HG03558 (cell line): ENCODE measurements around the gene ARL2.
A peak's percentile ranks its signal among the peaks of the same experiment; 100 is the strongest.
"Not testable (repeated sequence)": the region's sequence is repeated elsewhere in the genome, so short reads cannot be mapped to it uniquely, and the experiment has no call there.

Source experiments
- ATAC-seq: cut with Tn5 transposase; IDR thresholded peaks from one replicate; pipeline ENCODE4 v1.9.1; 2021; ENCODE audit warnings: moderate number of reproducible peaks; ENCODE audit not compliant: unreplicated experiment; ENCODE audit errors: extremely low read depth

Gene ARL2

GRCh38 chr11:65003282-65003681 lies 10.7 kb upstream of the ARL2 start:
- ATAC-seq, result no peak

- ATAC-seq, result not testable (repeated sequence)
Observed at GRCh38 chr11:65003968-65004367, 10.0 kb upstream of the ARL2 start.

GRCh38 chr11:65008016-65008415 lies 5.9 kb upstream of the ARL2 start:
- ATAC-seq, result no peak

- ATAC-seq, result no peak
Observed at GRCh38 chr11:65008873-65009272, 5.1 kb upstream of the ARL2 start.

GRCh38 chr11:65013130-65013887 lies 651 bp upstream of the ARL2 start:
- ATAC-seq, result no peak

- ATAC-seq, result no peak
Observed at GRCh38 chr11:65014726-65015227, 817 bp downstream of the ARL2 start.

- no peak for ATAC-seq
Observed at GRCh38 chr11:65016705-65017104, 2.7 kb downstream of the ARL2 start.

DNA sequence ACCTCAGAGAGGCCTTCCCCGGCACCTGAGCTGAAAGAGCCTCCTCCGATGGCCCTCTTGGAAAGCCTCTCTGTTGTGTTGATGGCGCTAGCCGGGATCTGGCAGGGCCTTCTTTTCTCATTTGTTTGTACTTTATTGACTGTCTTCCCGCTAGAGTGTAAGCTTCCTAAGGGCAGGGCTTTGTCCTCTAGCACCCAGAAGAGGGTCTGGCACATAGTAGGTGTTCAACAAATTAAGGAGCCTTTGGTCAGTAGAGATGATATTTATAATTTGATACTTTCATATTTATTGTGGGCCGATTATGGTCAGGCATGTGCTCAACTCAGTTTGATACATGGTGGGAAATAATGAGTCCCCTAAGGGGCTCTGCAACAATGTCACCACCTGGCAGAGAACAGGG lies 4.0 kb downstream of the ARL2 start:
- ATAC-seq, result no peak

DNA sequence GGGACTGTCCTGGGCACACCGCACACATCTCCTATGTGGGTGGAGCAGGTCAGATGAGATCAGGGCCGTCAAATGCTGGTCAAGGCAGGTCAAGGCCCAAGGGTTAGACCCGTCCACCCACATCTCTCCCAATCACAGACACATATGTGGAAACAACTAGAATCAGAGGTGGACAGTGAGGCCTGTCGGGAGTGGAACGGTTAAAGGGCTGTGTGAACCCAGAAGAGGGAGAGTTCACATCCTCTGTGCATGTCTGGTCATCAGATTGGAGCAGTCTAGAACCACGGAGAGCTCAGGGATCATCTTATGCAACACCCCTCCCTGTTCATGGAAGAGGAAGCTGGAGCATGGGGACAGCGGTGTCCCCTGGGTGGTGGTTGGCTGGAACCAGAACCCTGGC lies 5.9 kb downstream of the ARL2 start:
- no peak for ATAC-seq

DNA sequence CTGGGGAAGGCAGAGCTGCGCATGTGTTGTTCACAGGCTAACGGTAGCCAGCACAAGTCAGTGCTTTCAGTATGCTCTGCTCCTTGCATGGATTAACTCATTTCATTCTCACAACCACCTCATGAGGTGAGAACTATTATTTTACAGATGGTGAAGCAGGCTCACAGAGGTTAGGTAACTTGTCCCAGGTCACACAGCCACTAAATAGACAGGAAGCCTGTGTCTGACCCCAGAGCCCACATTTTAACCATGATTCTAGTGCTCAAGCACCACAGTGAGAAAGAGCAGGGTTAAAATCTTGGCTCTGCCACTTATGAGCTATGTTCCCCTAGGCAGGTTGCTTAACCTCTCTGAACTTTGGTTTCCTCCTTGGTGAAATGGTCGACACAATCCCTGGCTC lies 7.0 kb downstream of the ARL2 start:
- ATAC-seq, result no peak

DNA sequence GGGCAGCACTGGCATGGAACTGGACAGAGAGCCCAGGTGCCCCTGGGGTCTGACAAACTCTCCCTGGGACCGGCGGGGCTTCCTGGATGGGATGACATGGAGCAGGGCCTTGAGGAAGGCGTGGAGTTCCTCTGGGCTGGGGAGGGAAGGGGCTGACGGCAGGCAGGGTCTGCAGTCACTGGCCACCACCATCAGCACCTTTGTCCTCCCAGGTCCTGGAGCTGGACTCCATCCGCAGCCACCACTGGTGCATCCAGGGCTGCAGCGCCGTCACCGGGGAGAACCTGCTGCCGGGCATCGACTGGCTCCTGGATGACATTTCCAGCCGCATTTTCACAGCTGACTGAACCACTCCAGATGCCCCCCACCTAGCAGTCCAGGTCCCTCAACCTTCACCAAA lies 7.5 kb downstream of the ARL2 start:
- ATAC-seq, result no peak

- not testable (repeated sequence) for ATAC-seq
Observed at GRCh38 chr11:65023502-65023901, 9.5 kb downstream of the ARL2 start.

DNA sequence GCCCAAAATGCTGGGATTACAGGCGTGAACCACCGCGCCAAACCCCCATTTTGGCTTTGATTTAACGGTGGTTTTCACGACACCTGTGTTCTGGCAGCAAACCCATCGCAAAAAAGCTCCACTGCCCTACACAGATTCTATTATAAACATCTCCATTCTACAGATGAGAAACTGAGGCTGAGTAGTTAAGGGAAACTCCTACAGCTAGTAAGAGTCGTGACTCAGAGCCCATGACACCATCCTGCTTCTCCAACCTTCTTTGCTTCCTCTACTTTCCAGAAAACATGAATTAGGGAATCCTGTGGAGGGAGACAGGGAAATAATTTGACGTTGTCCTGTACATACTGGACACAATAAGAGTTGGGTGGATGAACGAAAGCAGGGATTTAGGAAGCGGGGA lies 12.8 kb downstream of the ARL2 start:
- ATAC-seq, result no peak

- ATAC-seq, result peak; percentile 70
Observed at GRCh38 chr11:65027213-65028067, 13.5 kb downstream of the ARL2 start, which contains the start of gene SNX15. SNX15 (plus strand) TSS chr11:65027439; CDS start chr11:65027538, 99 bp downstream.

- no peak for ATAC-seq
Observed at GRCh38 chr11:65032216-65032615, 18.3 kb downstream of the ARL2 start.

- no peak for ATAC-seq
Observed at GRCh38 chr11:65034423-65034822, 20.5 kb downstream of the ARL2 start.

DNA sequence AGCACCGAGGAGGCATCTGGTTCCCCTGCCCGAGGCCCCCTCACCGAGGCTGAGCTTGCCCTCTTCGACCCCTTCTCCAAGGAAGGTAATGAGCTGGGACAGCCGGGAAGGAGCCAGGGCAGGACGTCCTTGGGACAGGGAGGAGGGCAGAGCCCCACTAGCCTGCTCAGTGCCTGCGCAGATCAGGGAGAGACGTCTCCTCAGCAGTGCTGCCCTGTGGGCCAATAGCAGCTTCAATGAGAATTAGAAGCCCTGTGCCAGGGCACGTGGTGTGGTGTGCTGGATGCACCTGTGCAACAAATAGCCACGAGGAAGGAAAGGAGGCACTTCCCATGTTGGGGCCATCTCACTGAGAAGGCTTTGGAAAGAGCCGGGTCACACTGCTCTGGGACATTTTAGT lies 21.6 kb downstream of the ARL2 start:
- ATAC-seq, result no peak

DNA sequence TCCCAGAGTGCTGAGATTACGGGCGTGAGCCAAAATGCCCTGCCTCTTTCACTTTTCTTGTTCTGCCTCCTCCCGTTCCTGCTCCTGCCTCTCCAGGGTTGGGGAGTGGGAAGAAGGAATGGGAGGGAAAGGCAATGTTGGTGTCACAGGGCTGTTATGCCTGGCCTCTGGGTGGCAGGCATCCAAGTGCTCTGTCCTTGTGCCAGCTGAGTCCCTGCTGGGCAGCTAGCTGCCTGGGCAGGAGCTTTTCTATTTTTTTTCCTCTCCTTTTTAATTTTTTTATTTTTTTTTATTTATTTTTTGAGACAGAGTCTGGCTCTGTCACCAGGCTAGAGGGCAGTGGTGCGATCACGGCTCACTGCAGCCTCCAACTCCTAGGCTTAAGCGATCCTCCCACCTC lies 23.0 kb downstream of the ARL2 start:
- no peak for ATAC-seq

DNA sequence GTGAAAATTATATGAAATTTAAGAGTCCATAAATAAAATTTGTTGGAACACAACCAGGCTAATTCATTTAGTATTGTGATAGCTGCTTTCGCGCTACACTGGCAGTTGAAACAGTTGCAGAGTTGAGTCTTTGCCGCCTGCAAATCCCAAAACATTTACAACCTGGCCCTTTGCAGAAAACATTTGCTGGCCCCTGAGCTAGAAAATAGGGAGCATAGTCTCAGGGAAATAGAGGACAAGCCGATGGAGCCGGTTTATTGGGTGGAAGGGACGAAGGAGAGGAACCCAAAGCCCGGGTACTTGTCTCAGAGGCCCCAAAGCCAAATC lies 26.5 kb downstream of the ARL2 start:
- no peak for ATAC-seq

DNA sequence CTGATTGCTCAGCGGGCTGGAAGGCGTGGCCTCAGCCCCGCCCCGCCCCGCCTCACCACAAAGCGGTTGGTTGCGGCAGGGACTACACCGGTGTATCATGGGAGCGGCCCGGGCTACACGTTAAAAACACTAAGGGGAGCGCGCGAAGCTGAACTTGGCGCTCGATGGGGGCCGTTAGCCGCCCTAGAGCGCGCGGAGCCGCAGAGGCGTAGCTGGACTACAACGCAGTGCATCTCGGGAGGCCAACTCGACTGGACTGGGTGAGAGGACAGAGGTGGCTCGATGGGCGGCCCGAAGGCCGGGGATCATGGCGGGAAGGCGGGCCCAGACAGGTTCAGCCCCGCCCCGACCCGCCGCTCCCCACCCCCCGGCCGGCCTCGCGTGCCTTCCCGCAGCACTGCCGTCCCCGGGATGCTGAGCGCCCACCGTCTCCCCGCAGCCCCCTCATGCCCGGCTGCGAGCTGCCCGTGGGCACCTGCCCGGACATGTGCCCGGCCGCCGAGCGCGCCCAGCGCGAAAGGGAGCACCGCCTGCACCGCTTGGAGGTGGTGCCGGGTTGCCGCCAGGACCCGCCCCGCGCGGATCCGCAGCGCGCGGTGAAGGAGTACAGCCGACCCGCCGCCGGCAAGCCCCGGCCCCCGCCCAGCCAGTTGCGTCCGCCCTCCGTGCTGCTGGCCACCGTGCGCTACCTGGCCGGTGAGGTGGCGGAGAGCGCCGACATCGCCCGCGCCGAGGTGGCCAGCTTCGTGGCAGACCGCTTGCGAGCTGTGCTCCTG lies 27.1 kb downstream of the ARL2 start, which contains the start of gene SAC3D1:
SAC3D1 (plus strand) TSS at position 364 of the 776 bp plus-strand sequence; CDS start at position 447, 83 bp downstream.
- peak; percentile 68 for ATAC-seq

DNA sequence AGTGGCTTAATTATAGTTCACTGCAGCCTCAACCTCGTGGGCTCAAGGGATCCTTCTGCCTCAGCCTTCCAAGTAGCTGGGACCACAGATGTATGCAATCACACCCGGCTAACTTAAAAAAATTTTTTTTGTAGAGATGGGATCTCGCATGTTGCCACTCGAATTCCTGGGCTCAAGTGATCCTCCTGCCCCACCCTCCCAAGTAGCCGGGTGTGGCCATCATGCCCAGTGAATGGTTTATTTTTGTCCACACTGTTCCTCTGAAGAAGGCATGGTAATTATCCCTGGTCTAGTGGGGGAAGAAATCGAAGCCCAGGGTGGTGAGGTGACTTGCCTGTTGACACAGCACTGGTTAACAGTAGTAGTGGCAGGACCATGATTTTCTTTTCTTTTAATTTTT lies 28.9 kb downstream of the ARL2 start:
- ATAC-seq, result no peak
